Body of pancreas (tissue), 4 donors: ENCODE measurements around the gene CCDC60. TPM values are rescaled to one million over a fixed set of nuclear protein-coding genes. Genes with fewer than 3 reads are reported as not detected.
A peak's percentile ranks its signal among the peaks of the same experiment; 100 is the strongest.

Experiments
- ATAC-seq: fragments of 150-250 bp; one replicate; pipeline ENCODE4 v1.9.1; 2016
- DNase-seq, 4 donors: peaks; one replicate each; pipeline ENCODE4 v3.0.0-alpha.2; 2019
- H3K27ac ChIP-seq, 4 donors: fragments of 200-600 bp; sonication (generic); 1 replicate in 3 of 4; 2 replicates in 1 of 4; pipeline versions ENCODE4 v1.5.1 to v1.6.1; 2016 to 2019; ENCODE audit warnings: mild to moderate bottlenecking in 1 of 4, mixed read lengths in 1 of 4, moderate library complexity in 1 of 4
- H3K27me3 ChIP-seq, 2 donors: fragments of 200-600 bp; sonication (generic); one replicate each; pipeline ENCODE4 v1.6.0; 2016; ENCODE audit warnings: mild to moderate bottlenecking in 1 of 2
- H3K36me3 ChIP-seq, 2 donors: fragments of 200-600 bp; sonication (generic); replicated peaks in 1 of 2; 2 replicates each; pipeline ENCODE4 v1.5.1; 2016; ENCODE audit warnings: low read depth in 2 of 2; ENCODE audit not compliant: insufficient read depth in 1 of 2
- H3K4me1 ChIP-seq: fragments of 200-600 bp; sonication (generic); one replicate; pipeline ENCODE4 v1.6.0; 2016
- H3K4me3 ChIP-seq, 2 donors: fragments of 200-600 bp; sonication (generic); 1 replicate in 1 of 2; 2 replicates in 1 of 2; pipeline ENCODE4 v1.5.1; 2016 to 2019
- H3K9me3 ChIP-seq, 3 donors: fragments of 200-600 bp; sonication (generic); 1 replicate in 2 of 3; 2 replicates in 1 of 3; pipeline ENCODE4 v1.5.1; 2016
- CTCF ChIP-seq, 7 experiments: fragments of 450-650 bp in 4 of 7; fragments of 200-600 bp in 3 of 7; sonication (generic) in 3 of 7; IDR thresholded peaks; one replicate each; pipeline ENCODE4 v1.5.1; 2016 to 2019; ENCODE audit warnings: antibody characterized with exemption in 7 of 7
- POLR2A ChIP-seq, 3 donors: fragments of 450-650 bp; IDR thresholded peaks; one replicate each; pipeline ENCODE4 v1.6.1; 2016; ENCODE audit warnings: antibody characterized with exemption in 3 of 3, mild to moderate bottlenecking in 2 of 3
- WGBS, 2 donors: methylation state at CpG; one replicate each; pipeline ENCODE4 v1.1.5; 2017; 5-methylcytosine and 5-hydroxymethylcytosine counted together
- intact Hi-C: fragments of 100-400 bp; cut with DNase I; formaldehyde crosslinking; loops from one replicate; pipeline ENCODE4 v1.15.1; 2023
- total RNA-seq, 2 donors: library from RNA; depleted of rRNA; stranded (reverse); fragments of >200 nt; gene quantifications; one replicate each; pipeline ENCODE4 v1.1.0, GENCODE V29; 2016

Gene CCDC60
- total RNA-seq, 2 donors from 2014 or later: not detected

DNA sequence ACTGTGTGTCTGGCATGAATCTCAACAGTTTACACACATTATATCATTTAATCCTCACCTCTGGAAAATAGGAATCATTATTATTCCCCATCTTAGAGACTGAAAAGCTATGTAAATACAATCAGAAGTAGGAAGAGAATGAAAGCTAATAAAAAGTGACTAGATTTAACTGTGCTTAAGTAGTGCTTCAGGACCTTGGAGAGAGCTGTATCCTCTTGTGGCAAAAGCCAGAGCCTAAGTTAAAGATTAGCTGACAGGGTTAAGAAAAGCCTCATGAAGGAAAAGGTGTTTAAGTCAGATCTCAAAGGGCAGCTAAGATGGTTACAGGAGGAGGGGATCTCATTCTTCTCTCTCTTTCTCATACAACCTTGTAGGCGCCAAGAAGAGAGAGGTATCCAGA is 193.7 kb downstream of the CCDC60 start:
- no peak overlapping the region for H3K4me3 ChIP-seq
- no peak for DNase-seq
- no peak for TF ChIP-seq POLR2A (IDR thresholded peaks at IDR 0.05)
- H3K36me3 ChIP-seq: no peaks in the 10 kb centered on the region
- ATAC-seq: no peak
- no peak overlapping the region for H3K27ac ChIP-seq
- no peaks in the 10 kb centered on the region for H3K9me3 ChIP-seq
- no peaks in the 10 kb centered on the region for H3K27me3 ChIP-seq
- WGBS, 2 donors: 16 to 26% methylated on average over 1 of the region's 1 CpG
- intact Hi-C loops: no loop called here
- H3K4me1 ChIP-seq: no peaks in the 10 kb centered on the region

DNA sequence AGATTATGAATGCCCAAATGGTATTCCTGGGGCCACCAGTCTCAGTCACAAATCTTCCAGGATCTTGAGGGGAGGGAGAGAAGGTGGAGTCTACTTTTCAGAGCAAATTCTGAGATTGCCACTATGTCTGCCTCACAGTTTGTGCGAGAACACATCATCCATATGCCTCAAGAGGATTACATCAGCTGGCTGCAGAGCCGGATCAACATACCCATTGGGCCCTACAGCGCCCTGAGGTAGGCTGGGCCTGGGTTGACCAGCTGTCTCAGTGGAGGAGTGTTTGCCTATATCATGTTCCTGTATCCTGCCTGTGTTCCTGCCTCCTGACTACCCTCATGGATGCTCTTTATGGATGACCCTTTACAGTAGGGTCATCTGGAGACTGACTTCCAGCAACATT is 205.9 kb downstream of the CCDC60 start:
- Histone ChIP-seq H3K4me1 (no peaks in the 10 kb centered on the region), H3K27me3 (no peaks in the 10 kb centered on the region), H3K36me3 (no peaks in the 10 kb centered on the region), H3K9me3 (no peaks in the 10 kb centered on the region), H3K27ac (no peak overlapping the region), H3K4me3 (no peak overlapping the region)
- TF ChIP-seq POLR2A (IDR thresholded peaks at IDR 0.05) (no peak), CTCF (IDR thresholded peaks at IDR 0.05) (no peak)
- intact Hi-C loops: no loop called here
- 69 to 71% methylated on average over 3 of the region's 3 CpGs for WGBS, 2 donors
- no peak for ATAC-seq
- no peak for DNase-seq

DNA sequence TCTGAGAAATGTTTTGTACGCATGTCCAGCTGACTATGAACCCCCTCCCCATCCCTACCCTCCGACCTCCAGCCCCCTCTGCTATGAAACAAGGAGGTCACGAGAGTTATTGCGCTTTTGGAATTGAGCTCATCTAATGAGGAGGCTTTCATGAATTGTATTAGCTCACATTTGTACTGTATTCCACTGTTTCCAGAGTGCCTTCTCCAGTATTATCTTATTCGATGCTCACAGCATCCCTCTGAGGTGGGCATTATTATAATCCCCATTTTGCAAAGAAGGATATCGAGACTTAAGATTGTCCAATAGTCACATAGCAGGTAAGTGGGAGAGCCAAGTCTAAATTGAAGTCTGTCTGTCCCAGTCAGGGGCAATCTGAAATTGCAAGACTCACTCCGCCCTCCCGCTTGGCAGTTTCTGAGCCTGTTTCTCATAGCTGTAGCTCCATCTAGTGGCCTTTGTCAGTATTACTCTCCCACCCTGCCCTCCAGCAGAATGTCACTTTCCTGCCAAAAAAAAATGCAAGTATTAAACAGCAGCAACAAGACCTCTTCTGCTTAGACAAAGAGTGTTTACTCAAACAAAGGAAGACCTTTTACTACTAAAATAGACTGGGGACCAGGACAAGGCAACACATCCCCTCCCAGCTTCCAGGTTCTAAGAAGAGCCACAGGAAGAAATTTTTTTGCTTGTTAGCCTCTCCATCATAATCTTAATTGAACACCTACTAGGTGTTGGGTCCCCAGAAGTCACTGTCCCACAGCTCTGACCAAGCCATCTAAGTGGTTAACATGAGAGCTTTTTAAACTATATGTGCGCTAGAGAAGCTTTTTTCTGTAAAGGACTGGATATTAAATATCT is 210.5 kb downstream of the CCDC60 start:
- DNase-seq (peak; percentile 71 to 78 (median 72)), ATAC-seq (peak; percentile 64)
- H3K36me3 ChIP-seq: no peaks in the 10 kb centered on the region
- H3K27me3 ChIP-seq: no peaks in the 10 kb centered on the region
- no peaks in the 10 kb centered on the region for H3K4me1 ChIP-seq
- intact Hi-C loops: no loop called here
- WGBS, 2 donors: 29 to 36% methylated on average over 9 of the region's 9 CpGs
- H3K9me3 ChIP-seq: no peaks in the 10 kb centered on the region
- TF ChIP-seq CTCF (IDR thresholded peaks at IDR 0.05) (peak; percentile 77 to 89 (median 82)), POLR2A (IDR thresholded peaks at IDR 0.05) (no peak)
- H3K27ac ChIP-seq: no peak overlapping the region
- H3K4me3 ChIP-seq: no peak overlapping the region

DNA sequence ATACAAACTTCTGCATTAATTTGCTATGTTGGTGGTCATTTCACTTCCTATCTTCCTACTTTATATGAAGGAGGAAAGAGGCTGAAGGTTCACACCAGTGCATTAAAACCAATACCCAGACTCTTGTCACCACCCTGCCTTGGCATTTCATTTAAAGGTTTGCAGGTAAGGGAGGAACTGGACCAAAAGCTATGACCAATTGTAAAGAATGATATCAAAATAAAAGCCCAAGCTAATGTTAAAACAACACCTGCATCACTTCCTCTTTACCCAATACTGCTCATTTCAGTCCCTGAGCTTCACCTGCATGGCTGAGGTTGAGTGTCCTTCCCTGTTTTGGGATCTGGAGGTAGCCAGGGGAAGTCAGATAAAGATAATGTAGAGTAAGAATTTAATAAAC is 211.8 kb downstream of the CCDC60 start:
- TF ChIP-seq CTCF (IDR thresholded peaks at IDR 0.05): no peak
- TF ChIP-seq POLR2A (IDR thresholded peaks at IDR 0.05): no peak
- Histone ChIP-seq H3K9me3 (no peaks in the 10 kb centered on the region), H3K27me3 (no peaks in the 10 kb centered on the region), H3K4me3 (no peak overlapping the region), H3K4me1 (no peaks in the 10 kb centered on the region), H3K27ac (no peak overlapping the region), H3K36me3 (no peaks in the 10 kb centered on the region)
- no peak for ATAC-seq
- intact Hi-C loops: no loop called here
- DNase-seq: no peak

- intact Hi-C loops: no loop called here
- Histone ChIP-seq H3K4me3 (no peak overlapping the region), H3K27ac (no peak overlapping the region), H3K4me1 (no peaks in the 10 kb centered on the region), H3K36me3 (no peaks in the 10 kb centered on the region), H3K27me3 (no peaks in the 10 kb centered on the region), H3K9me3 (no peaks in the 10 kb centered on the region)
- DNase-seq (no peak), ATAC-seq (no peak)
- WGBS, 2 donors: 17 to 27% methylated on average over 1 of the region's 1 CpG
- TF ChIP-seq CTCF (IDR thresholded peaks at IDR 0.05) (no peak), POLR2A (IDR thresholded peaks at IDR 0.05) (no peak)
Observed at GRCh38 chr12:119547001-119547400, 212.5 kb downstream of the CCDC60 start.
